ENCODE results near the gene SETX. TPM values are rescaled to one million over a fixed set of nuclear protein-coding genes. Genes with fewer than 3 reads are reported as not detected.

SETX gene
- total and polyA plus RNA-seq, 3 experiments from 2014 or later: 32.4 to 39.3 (median 37.3) TPM

GRCh38 chr9:132295181-132295580 is 59.6 kb downstream of the SETX start:
- peaks cover 16 to 82% (median 25%) of the 10 kb centered on the region in 3 donors for H3K36me3 Mint-ChIP-seq
- ChIA-PET POLR2A (interaction anchor here (1.1 kb wide), 1 partner anchor 32 kb away, joined by 3 read pairs; no protein-coding TSS in a partner anchor), CTCF (no interaction called here)
- H3K4me3 Mint-ChIP-seq: no peak overlapping the region
- Histone ChIP-seq H3K4me1 (ENCODE audit: insufficient read depth, low read length) (peaks cover 6% of the 10 kb centered on the region), H3K27ac (ENCODE audit: low read depth, low read length) (no peak overlapping the region), H3K36me3 (ENCODE audit: insufficient read depth, low read length) (peaks cover 59% of the 10 kb centered on the region), H3K27me3 (ENCODE audit: insufficient read depth, low read length, poor library complexity, severe bottlenecking) (no peaks in the 10 kb centered on the region), H3K4me3 (ENCODE audit: low read length) (no peak overlapping the region), H3K9me3 (ENCODE audit: low read length) (no peaks in the 10 kb centered on the region)
- H3K9me3 Mint-ChIP-seq: no peaks in the 10 kb centered on the region
- H3K27ac Mint-ChIP-seq: peak overlapping the region in 3 of 8 donors; percentile 27 to 82 (median 68)
- H3K4me1 Mint-ChIP-seq: peaks cover 32 to 48% (median 37%) of the 10 kb centered on the region in 3 donors
- DNase-seq: no peak
- H3K27me3 Mint-ChIP-seq: no peaks in the 10 kb centered on the region

GRCh38 chr9:132293145-132293721 is 61.6 kb downstream of the SETX start:
- H3K27ac Mint-ChIP-seq: peak overlapping the region in 6 of 8 donors; percentile 24 to 80 (median 62)
- no peaks in the 10 kb centered on the region for H3K9me3 Mint-ChIP-seq
- Histone ChIP-seq H3K36me3 (ENCODE audit: insufficient read depth, low read length) (peaks cover 49% of the 10 kb centered on the region), H3K4me1 (ENCODE audit: insufficient read depth, low read length) (peaks cover 6% of the 10 kb centered on the region), H3K9me3 (ENCODE audit: low read length) (no peaks in the 10 kb centered on the region), H3K27ac (ENCODE audit: low read depth, low read length) (no peak overlapping the region), H3K4me3 (ENCODE audit: low read length) (no peak overlapping the region), H3K27me3 (ENCODE audit: insufficient read depth, low read length, poor library complexity, severe bottlenecking) (no peaks in the 10 kb centered on the region)
- ChIA-PET CTCF (interaction anchor here (1.9 kb wide), 1 partner anchor 24 kb away, joined by 5 read pairs; no protein-coding TSS in a partner anchor), POLR2A (no interaction called here)
- peak overlapping the region in 5 of 7 donors; percentile 15 to 53 (median 41) for H3K4me3 Mint-ChIP-seq
- H3K27me3 Mint-ChIP-seq: no peaks in the 10 kb centered on the region
- peaks cover 25 to 47% (median 39%) of the 10 kb centered on the region in 3 donors for H3K4me1 Mint-ChIP-seq
- peak in 2 of 5 donors; percentile 5 to 7 for DNase-seq
- H3K36me3 Mint-ChIP-seq: peaks cover 13 to 74% (median 16%) of the 10 kb centered on the region in 3 donors

DNA sequence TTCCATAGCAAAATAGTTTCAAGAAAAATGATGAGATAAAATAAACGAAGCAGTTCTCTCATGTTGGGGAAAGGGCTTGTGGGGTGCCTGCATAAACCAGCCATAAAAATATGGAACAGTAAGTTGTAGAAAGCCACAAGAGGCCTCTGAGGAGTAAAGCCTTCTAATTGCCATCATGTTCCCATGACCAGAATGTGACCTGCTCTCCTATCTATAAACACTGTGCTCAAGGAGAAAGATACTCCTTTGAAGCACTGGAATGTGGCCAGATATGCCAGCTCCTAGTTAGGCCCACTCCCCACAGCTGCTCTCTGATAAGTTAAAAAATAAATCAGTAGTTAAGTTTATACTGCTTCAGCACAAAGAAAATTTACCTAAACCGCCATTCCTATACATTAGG is 65.8 kb downstream of the SETX start:
- CTCF ChIA-PET: no interaction called here

DNA sequence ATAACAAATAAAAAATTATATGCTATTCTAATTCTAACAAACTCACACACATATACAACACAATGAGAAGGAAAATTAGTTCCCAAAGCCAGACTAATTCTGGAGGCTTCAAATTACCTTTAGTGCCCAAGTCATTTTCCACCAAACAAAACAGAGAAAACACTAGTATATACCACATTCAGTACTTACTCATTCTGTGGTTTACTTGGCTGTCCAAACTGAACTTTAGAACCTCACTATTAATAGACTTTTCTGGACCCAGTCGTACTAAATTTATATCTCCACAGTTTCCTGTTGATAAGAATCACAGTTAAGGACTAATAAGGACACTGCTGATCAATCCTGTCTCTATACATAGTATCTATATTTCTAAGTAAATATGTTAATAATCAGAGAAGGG is 66.4 kb downstream of the SETX start:
- Mint-ChIP-seq H3K4me1 (peaks cover 10 to 24% (median 20%) of the 10 kb centered on the region in 3 donors), H3K4me3 (no peak overlapping the region), H3K27ac (peak overlapping the region in 4 of 8 donors; percentile 5 to 57 (median 44)), H3K9me3 (no peaks in the 10 kb centered on the region), H3K36me3 (peaks cover 3 to 74% (median 14%) of the 10 kb centered on the region in 3 donors), H3K27me3 (no peaks in the 10 kb centered on the region)
- POLR2A ChIA-PET: no interaction called here
- DNase-seq: no peak
- Histone ChIP-seq H3K36me3 (ENCODE audit: insufficient read depth, low read length) (peaks cover 34% of the 10 kb centered on the region), H3K4me3 (ENCODE audit: low read length) (no peak overlapping the region), H3K9me3 (ENCODE audit: low read length) (no peaks in the 10 kb centered on the region), H3K27me3 (ENCODE audit: insufficient read depth, low read length, poor library complexity, severe bottlenecking) (no peaks in the 10 kb centered on the region), H3K27ac (ENCODE audit: low read depth, low read length) (no peak overlapping the region), H3K4me1 (ENCODE audit: insufficient read depth, low read length) (peaks cover 5% of the 10 kb centered on the region)
- CTCF ChIA-PET: no interaction called here

More for the DNA sequence above, 65.8 kb downstream of the SETX start:
- Mint-ChIP-seq H3K36me3 (peaks cover 4 to 69% (median 11%) of the 10 kb centered on the region in 3 donors), H3K27me3 (no peaks in the 10 kb centered on the region), H3K4me3 (no peak overlapping the region), H3K27ac (peak overlapping the region in 4 of 8 donors; percentile 5 to 73 (median 48)), H3K4me1 (peaks cover 11 to 26% (median 22%) of the 10 kb centered on the region in 3 donors), H3K9me3 (no peaks in the 10 kb centered on the region)
- Histone ChIP-seq H3K27ac (ENCODE audit: low read depth, low read length) (no peak overlapping the region), H3K9me3 (ENCODE audit: low read length) (no peaks in the 10 kb centered on the region), H3K4me3 (ENCODE audit: low read length) (no peak overlapping the region), H3K4me1 (ENCODE audit: insufficient read depth, low read length) (peaks cover 6% of the 10 kb centered on the region), H3K36me3 (ENCODE audit: insufficient read depth, low read length) (peaks cover 28% of the 10 kb centered on the region), H3K27me3 (ENCODE audit: insufficient read depth, low read length, poor library complexity, severe bottlenecking) (no peaks in the 10 kb centered on the region)
- POLR2A ChIA-PET: no interaction called here
- no peak for DNase-seq

- no peaks in the 10 kb centered on the region for H3K9me3 Mint-ChIP-seq
- Histone ChIP-seq H3K4me3 (ENCODE audit: low read length) (no peak overlapping the region), H3K36me3 (ENCODE audit: insufficient read depth, low read length) (peaks cover 43% of the 10 kb centered on the region), H3K27me3 (ENCODE audit: insufficient read depth, low read length, poor library complexity, severe bottlenecking) (no peaks in the 10 kb centered on the region), H3K9me3 (ENCODE audit: low read length) (no peaks in the 10 kb centered on the region), H3K27ac (ENCODE audit: low read depth, low read length) (no peak overlapping the region), H3K4me1 (ENCODE audit: insufficient read depth, low read length) (no peaks in the 10 kb centered on the region)
- peaks cover 3 to 16% (median 12%) of the 10 kb centered on the region in 3 donors for H3K4me1 Mint-ChIP-seq
- no peak overlapping the region for H3K4me3 Mint-ChIP-seq
- H3K27me3 Mint-ChIP-seq: no peaks in the 10 kb centered on the region
- ChIA-PET POLR2A (interaction anchor here (0.7 kb wide), 1 partner anchor 1877 kb away, joined by 4 read pairs; no protein-coding TSS in a partner anchor), CTCF (no interaction called here)
- peaks cover 9 to 76% (median 23%) of the 10 kb centered on the region in 3 donors for H3K36me3 Mint-ChIP-seq
- no peak for DNase-seq
- H3K27ac Mint-ChIP-seq: no peak overlapping the region
Measured at GRCh38 chr9:132287256-132287760, 67.5 kb downstream of the SETX start.

DNA sequence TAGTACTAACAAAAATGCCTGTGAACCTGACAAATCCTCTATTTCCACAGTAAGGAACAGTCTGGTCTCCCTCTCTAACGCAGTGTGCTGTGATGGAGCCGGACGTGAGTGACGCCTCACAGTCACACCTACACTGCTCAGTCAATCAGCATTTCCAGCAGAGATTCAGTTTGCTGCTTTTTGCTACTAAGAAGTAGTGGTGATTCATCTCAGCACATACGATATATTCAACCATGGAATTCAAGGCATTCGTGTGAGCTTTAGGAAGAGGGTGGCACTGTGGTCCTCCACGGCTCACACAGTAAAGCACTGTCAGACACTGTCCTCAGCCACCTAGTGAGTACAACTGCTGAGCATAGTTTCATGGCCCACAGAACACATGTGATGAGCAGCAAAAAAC is 70.9 kb downstream of the SETX start:
- DNase-seq: no peak
- Histone ChIP-seq H3K9me3 (ENCODE audit: low read length) (no peaks in the 10 kb centered on the region), H3K4me1 (ENCODE audit: insufficient read depth, low read length) (no peaks in the 10 kb centered on the region), H3K36me3 (ENCODE audit: insufficient read depth, low read length) (peaks cover 56% of the 10 kb centered on the region), H3K27me3 (ENCODE audit: insufficient read depth, low read length, poor library complexity, severe bottlenecking) (no peaks in the 10 kb centered on the region), H3K27ac (ENCODE audit: low read depth, low read length) (no peak overlapping the region), H3K4me3 (ENCODE audit: low read length) (no peak overlapping the region)
- Mint-ChIP-seq H3K27me3 (no peaks in the 10 kb centered on the region), H3K4me3 (no peak overlapping the region), H3K9me3 (no peaks in the 10 kb centered on the region), H3K4me1 (peaks cover 4 to 10% (median 6%) of the 10 kb centered on the region in 3 donors), H3K27ac (peak overlapping the region in 2 of 8 donors; percentile 29 to 55), H3K36me3 (peaks cover 13 to 91% (median 34%) of the 10 kb centered on the region in 3 donors)
- POLR2A ChIA-PET: no interaction called here
- CTCF ChIA-PET: no interaction called here

DNA sequence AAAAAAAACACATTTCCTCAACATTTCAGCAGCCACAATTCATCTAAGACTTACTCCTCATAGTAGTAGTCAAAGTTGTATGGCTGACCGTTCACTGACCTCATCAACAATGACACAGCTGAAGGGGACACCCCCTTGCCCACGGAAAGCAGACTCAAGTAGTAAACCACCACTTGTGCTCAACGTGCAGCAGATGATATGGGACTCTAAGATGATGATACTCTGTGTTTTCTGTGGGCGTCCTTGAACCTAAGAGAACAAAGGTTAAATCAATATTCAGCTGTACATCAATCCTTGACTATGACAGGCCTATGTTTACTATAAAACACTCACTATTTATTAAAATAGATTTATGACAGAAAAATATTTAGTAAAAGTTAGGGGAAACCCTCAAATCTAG is 71.6 kb downstream of the SETX start:
- Histone ChIP-seq H3K36me3 (ENCODE audit: insufficient read depth, low read length) (peaks cover 57% of the 10 kb centered on the region), H3K4me3 (ENCODE audit: low read length) (no peak overlapping the region), H3K27me3 (ENCODE audit: insufficient read depth, low read length, poor library complexity, severe bottlenecking) (no peaks in the 10 kb centered on the region), H3K27ac (ENCODE audit: low read depth, low read length) (no peak overlapping the region), H3K4me1 (ENCODE audit: insufficient read depth, low read length) (no peaks in the 10 kb centered on the region), H3K9me3 (ENCODE audit: low read length) (no peaks in the 10 kb centered on the region)
- Mint-ChIP-seq H3K9me3 (no peaks in the 10 kb centered on the region), H3K27ac (peak overlapping the region in 3 of 8 donors; percentile 27 to 63 (median 58)), H3K27me3 (no peaks in the 10 kb centered on the region), H3K36me3 (peaks cover 13 to 91% (median 34%) of the 10 kb centered on the region in 3 donors), H3K4me1 (peaks cover 0 to 3% (median 1%) of the 10 kb centered on the region in 3 donors), H3K4me3 (no peak overlapping the region)
- DNase-seq: no peak
- CTCF ChIA-PET: no interaction called here
- POLR2A ChIA-PET: no interaction called here

GRCh38 chr9:132274861-132275260 is 79.9 kb downstream of the SETX start:
- H3K27me3 Mint-ChIP-seq: peaks cover 0 to 2% of the 10 kb centered on the region in 2 donors
- Histone ChIP-seq H3K27ac (ENCODE audit: low read depth, low read length) (no peak overlapping the region), H3K9me3 (ENCODE audit: low read length) (no peaks in the 10 kb centered on the region), H3K4me1 (ENCODE audit: insufficient read depth, low read length) (no peaks in the 10 kb centered on the region), H3K27me3 (ENCODE audit: insufficient read depth, low read length, poor library complexity, severe bottlenecking) (no peaks in the 10 kb centered on the region), H3K36me3 (ENCODE audit: insufficient read depth, low read length) (peaks cover 69% of the 10 kb centered on the region), H3K4me3 (ENCODE audit: low read length) (no peak overlapping the region)
- ChIA-PET POLR2A (no interaction called here), CTCF (interaction anchor here (1.8 kb wide), 1 partner anchor 16 kb away, joined by 7 read pairs; no protein-coding TSS in a partner anchor)
- peaks cover 17 to 95% (median 32%) of the 10 kb centered on the region in 3 donors for H3K36me3 Mint-ChIP-seq
- H3K9me3 Mint-ChIP-seq: no peaks in the 10 kb centered on the region
- no peak for DNase-seq
- H3K4me3 Mint-ChIP-seq: no peak overlapping the region
- H3K4me1 Mint-ChIP-seq: no peaks in the 10 kb centered on the region
- H3K27ac Mint-ChIP-seq: peak overlapping the region in 3 of 8 donors; percentile 15 to 80 (median 42)

Measured in CD8-positive, alpha-beta memory T cell (primary cell).